Esophagus squamous epithelium (tissue), 4 donors: ENCODE results near the gene TRIM54.

Source experiments
- CTCF ChIP-seq, 6 experiments: fragments of 450-650 bp in 4 of 6; fragments of 200-600 bp in 2 of 6; sonication (generic) in 2 of 6; IDR thresholded peaks; one replicate each; pipeline ENCODE4 v1.5.1; 2016 to 2019; ENCODE audit warnings: antibody characterized with exemption in 6 of 6, mild to moderate bottlenecking in 4 of 6, moderate library complexity in 4 of 6
- POLR2A ChIP-seq, 4 donors: fragments of 450-650 bp; IDR thresholded peaks; one replicate each; pipeline ENCODE4 v1.6.1; 2017; ENCODE audit warnings: antibody characterized with exemption in 4 of 4, mild to moderate bottlenecking in 4 of 4, moderate library complexity in 3 of 4

GRCh38 chr2:27280826-27281225 lies 1.4 kb upstream of the TRIM54 start:
- TF ChIP-seq CTCF (IDR thresholded peaks at IDR 0.05) (no peak), POLR2A (IDR thresholded peaks at IDR 0.05) (no peak)
